Cardiac fibroblast (primary cell): ENCODE measurements around the gene CDK6.

ENCODE experiments used
- DNase-seq, 2 donors: peaks; one replicate each; pipeline versions ENCODE4 v3.0.0 to v3.0.0-alpha.2; 2010; ENCODE audit warnings: low read depth in 2 of 2
- H3K4me3 ChIP-seq, 2 donors: replicated peaks in 1 of 2; 1 replicate in 1 of 2; 2 replicates in 1 of 2; pipeline ENCODE4 v1.5.1; 2011; ENCODE audit warnings: low read depth in 2 of 2, low read length in 2 of 2, mild to moderate bottlenecking in 2 of 2, moderate library complexity in 1 of 2
- CTCF ChIP-seq: IDR thresholded peaks from one replicate; pipeline ENCODE4 v1.5.1; 2011; ENCODE audit warnings: low read depth, mild to moderate bottlenecking, low read length, inconsistent platforms

The CDK6 gene

GRCh38 chr7:92699966-92700514 lies 136.3 kb downstream of the CDK6 start:
- H3K4me3 ChIP-seq, result no peak overlapping the region
- DNase-seq, result no peak
- no peak for TF ChIP-seq CTCF

GRCh38 chr7:92699560-92699959 lies 136.8 kb downstream of the CDK6 start:
- peak in 1 of 2 donors; percentile 74 for DNase-seq
- H3K4me3 ChIP-seq, result no peak overlapping the region
- TF ChIP-seq CTCF, result no peak

GRCh38 chr7:92698237-92698841 lies 138.0 kb downstream of the CDK6 start:
- DNase-seq, result peak; percentile 93 to 95
- TF ChIP-seq CTCF, result no peak
- H3K4me3 ChIP-seq, result peak overlapping the region; percentile 11

GRCh38 chr7:92697414-92697813 lies 139.0 kb downstream of the CDK6 start:
- H3K4me3 ChIP-seq, result no peak overlapping the region
- no peak for DNase-seq
- TF ChIP-seq CTCF, result no peak

- DNase-seq, result no peak
- TF ChIP-seq CTCF, result no peak
- no peak overlapping the region for H3K4me3 ChIP-seq
Observed at GRCh38 chr7:92697012-92697411, 139.4 kb downstream of the CDK6 start.

- no peak overlapping the region for H3K4me3 ChIP-seq
- no peak for TF ChIP-seq CTCF
- DNase-seq, result no peak
Observed at GRCh38 chr7:92696584-92696983, 139.8 kb downstream of the CDK6 start.
